Esophagus squamous epithelium (tissue), 4 donors: ENCODE results near the gene TMC3.
A peak's percentile ranks its signal among the peaks of the same experiment; 100 is the strongest.

Experiments
- POLR2A ChIP-seq, 4 donors: fragments of 450-650 bp; IDR thresholded peaks; one replicate each; pipeline ENCODE4 v1.6.1; 2017; ENCODE audit warnings: antibody characterized with exemption in 4 of 4, mild to moderate bottlenecking in 4 of 4, moderate library complexity in 3 of 4
- TF ChIP-seq, protein P1 (sequence below), 6 experiments: fragments of 450-650 bp in 4 of 6; fragments of 200-600 bp in 2 of 6; sonication (generic) in 2 of 6; IDR thresholded peaks; one replicate each; pipeline ENCODE4 v1.5.1; 2016 to 2019; ENCODE audit warnings: antibody characterized with exemption in 6 of 6, mild to moderate bottlenecking in 4 of 6, moderate library complexity in 4 of 6

DNA sequence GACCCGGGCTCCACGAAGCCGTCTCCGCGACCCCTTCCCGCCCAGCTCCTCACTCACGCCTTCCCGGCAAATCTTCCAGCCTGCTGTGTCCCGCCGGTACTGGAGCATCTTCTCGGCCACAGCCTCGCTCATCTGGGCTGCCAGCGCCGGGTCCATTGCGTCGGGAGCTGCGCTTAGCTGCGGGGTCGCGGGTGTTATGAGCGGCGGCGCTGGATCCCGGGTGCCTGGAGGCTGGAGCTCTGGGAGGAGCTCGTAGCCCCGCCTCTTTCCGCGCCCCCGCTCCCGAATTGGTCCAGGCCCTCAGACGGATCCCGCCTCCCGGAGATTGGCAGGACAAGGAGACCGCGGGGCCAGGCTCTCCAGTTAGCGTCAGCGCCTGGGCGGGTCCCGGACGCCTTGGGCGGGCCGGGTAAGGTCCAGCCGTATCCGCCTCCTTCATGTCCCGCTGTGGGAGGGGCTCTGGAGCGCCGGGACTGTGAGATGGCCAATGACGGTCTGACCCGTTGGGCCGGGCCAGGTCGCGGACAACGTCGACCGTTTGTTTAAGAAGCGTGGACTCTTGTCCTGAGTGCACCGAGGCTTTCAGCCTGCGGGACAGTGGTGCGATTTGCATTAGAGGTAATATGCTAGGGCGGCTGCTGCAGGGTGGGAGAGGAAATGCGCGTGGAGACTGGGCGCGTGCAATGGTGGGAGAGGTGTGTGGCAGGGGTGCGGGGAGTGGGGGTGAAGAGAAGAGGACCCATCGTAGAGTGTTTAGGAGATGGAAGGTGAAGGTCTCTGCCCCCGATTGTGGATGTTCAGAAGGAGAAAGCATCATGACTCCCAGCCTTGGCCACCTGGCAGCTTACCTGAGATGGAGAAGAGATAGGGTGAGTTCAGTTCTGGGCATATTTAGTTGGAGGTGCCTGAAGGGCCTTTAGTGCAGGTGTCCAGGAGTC, 49.8 kb downstream of the TMC3 start, which contains the start of gene STARD5:
- peak in 2 of 4 donors; percentile 74 to 94 for TF ChIP-seq POLR2A (IDR thresholded peaks at IDR 0.05)
- TF ChIP-seq, protein P1, sequence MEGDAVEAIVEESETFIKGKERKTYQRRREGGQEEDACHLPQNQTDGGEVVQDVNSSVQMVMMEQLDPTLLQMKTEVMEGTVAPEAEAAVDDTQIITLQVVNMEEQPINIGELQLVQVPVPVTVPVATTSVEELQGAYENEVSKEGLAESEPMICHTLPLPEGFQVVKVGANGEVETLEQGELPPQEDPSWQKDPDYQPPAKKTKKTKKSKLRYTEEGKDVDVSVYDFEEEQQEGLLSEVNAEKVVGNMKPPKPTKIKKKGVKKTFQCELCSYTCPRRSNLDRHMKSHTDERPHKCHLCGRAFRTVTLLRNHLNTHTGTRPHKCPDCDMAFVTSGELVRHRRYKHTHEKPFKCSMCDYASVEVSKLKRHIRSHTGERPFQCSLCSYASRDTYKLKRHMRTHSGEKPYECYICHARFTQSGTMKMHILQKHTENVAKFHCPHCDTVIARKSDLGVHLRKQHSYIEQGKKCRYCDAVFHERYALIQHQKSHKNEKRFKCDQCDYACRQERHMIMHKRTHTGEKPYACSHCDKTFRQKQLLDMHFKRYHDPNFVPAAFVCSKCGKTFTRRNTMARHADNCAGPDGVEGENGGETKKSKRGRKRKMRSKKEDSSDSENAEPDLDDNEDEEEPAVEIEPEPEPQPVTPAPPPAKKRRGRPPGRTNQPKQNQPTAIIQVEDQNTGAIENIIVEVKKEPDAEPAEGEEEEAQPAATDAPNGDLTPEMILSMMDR (IDR thresholded peaks at IDR 0.05), result no peak
